GM21717 (cell line): ENCODE results near the gene C10orf53.
"Not testable (repeated sequence)": the region's sequence is repeated elsewhere in the genome, so short reads cannot be mapped to it uniquely, and the experiment has no call there.

Experiments
- ATAC-seq: cut with Tn5 transposase; IDR thresholded peaks from one replicate; pipeline ENCODE4 v1.9.1; 2021; ENCODE audit warnings: mild to moderate bottlenecking, moderate library complexity; ENCODE audit not compliant: unreplicated experiment

C10orf53 gene

DNA sequence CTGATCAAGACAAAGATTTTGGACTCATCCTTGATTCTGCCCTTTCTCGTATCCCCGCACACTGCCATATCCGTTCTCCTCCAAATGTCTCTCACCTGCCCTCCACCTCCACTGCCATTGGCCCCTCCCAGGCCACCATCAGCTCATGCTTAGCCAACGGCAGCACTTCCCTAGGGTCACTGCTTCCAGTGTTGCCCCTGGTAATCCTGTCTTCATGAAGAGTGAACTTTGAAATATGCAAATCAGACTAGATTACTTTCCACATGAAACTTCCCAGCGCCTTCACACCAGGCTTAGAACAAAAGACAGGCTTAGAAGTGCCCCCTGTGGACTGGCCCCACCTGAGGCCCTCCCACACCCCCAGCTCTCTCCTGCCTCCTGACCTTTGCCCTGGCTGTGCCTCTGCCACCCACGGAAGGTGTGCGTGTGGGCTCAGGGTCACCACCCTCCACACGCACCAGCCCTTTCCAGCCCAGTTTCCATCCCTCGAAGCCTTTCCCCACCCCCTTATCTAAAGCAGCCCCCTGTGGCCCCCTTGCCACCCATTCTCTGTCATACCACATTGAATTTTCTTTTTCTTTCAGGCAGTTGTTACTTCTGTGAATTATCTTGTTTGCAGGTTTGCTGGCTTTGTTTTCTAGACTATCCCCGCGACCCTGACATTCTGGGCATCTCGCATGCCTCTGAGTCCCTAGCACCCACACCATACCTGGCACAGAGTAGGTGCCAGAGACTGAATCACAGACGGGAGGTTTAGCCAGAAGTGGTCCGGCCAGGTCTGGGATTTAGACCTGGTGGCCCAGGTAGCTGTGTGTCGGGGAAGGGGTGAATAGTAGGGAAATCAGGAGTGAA is 26.8 kb upstream of the C10orf53 start:
- no peak for ATAC-seq

DNA sequence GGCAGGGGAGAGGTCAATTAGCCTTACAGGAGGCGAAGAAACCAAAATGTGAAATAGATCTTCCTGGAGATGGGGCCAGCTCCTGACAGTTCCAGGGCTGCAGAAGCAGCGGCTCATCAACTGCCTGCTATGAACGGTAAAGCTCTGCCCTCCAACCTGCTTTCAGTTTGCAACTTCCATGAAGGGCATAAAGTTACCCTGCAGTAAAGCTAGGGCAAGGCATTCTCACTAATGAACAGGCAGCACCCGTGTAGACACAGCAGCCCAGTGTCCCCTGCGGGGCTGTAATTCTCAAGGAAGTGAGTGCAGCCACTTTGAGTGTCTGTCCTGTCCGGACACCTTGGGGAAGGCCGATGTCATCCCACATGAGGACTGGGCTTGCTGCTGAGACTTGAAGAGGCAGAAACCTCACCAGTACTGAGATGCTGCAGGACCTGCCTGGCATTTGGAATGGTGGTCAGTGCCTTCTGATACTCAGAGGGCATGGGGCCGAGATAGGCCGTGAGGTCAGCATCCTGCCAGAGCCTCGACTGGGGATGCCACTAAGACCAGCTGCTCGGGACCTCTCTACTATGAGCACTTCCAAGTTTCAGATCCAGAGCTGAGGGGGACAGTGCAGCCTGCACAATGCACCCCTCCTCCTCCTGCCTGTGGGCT is 26.1 kb upstream of the C10orf53 start:
- ATAC-seq: no peak

DNA sequence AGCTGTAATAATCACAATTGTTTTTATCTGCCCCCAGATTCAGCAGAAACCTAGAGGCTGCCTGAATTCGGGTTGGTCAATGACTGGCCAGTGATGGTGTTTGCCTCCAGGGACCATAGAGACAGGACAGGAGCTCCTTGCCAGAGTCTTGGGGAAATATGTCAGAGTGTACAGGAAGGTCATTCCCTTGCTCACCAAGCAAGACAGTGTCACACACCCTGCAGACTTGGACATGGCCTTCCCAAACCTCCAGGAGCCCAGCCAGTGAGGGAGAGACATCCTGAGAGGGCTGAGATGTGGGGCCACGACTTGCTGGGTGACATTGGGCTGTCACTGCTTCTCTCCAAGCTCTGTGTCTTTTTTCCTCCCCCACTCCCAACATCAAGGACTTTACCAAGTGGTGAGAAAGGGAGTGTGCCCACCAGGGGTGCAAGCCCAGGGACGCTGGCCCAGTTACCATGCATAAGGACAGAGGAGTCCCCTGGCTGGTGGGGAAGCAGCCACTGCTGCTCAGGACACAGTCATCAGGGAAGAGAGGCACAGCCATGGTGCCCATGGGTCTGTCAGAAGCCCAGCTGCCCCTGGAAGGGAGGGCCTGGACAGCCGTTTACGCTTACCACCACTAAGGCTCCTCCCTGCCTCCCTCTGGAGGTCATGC is 25.3 kb upstream of the C10orf53 start:
- no peak for ATAC-seq

DNA sequence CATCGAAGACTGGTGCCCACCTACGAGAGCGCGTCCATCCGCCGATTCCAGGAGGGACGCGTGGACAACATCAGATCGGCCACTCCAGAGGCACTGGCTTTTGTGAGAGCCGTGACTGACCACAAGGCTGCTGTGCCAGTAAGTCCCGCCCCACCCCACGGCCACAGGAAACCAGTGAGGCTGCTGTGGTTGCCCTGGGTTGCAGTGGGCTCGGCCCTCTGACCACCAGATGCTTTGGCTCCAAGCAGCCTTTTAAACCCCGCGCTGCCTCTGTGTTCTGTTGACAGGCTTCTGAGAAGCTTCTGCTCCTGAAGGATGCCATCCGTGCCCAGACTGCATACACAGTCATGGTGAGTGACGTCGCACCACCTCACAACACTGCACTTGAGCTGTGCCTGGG is 24.4 kb upstream of the C10orf53 start:
- ATAC-seq: no peak

DNA sequence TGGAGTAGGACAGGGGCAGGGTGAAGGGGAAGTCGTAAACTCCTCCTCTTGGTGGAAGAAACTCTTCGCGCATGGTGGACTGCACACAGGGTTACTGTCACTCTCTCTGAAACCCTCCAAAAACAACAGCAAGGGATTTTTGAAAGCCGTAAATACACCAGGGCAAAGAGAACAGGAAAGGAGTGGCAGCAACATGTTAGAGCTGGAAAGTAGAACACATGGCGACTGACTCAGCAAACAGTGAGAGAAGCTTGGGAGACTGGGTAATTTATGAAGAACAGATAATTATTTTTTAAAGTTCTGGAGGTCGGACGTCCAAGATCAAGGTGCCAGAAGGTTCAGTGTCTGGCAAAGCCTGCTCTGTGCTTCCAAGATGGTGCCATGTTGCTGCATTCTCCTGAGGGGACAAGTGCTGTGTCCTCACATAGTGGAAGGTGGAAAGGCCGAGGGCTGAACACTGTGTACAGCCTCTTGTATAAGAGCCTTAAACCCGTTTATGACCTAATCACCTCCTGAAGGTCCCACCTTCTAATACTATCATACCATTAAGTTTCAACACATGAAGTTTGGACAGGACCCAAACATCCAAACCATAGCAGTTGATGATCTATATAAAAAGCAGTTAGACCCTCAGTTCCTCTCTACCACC is 22.5 kb upstream of the C10orf53 start:
- no peak for ATAC-seq

DNA sequence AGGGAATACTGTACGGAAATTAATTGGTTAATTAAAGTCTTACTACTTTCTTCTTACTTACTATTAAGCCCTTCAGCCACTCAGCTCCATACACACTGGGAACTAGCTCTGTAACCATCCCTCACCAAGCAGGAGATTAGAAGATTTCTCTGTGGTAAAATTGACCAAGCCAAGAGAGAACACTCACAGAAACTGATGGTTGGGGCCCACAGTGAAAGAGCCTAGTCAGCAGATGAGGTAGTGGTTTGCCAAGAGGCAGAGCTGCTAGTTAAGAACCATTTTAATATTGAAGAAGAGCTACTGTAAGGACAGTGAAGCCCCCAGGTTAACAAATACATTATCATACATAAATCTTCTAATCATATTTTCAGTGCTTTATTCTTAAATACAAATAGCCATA is 21.8 kb upstream of the C10orf53 start:
- ATAC-seq: no peak

DNA sequence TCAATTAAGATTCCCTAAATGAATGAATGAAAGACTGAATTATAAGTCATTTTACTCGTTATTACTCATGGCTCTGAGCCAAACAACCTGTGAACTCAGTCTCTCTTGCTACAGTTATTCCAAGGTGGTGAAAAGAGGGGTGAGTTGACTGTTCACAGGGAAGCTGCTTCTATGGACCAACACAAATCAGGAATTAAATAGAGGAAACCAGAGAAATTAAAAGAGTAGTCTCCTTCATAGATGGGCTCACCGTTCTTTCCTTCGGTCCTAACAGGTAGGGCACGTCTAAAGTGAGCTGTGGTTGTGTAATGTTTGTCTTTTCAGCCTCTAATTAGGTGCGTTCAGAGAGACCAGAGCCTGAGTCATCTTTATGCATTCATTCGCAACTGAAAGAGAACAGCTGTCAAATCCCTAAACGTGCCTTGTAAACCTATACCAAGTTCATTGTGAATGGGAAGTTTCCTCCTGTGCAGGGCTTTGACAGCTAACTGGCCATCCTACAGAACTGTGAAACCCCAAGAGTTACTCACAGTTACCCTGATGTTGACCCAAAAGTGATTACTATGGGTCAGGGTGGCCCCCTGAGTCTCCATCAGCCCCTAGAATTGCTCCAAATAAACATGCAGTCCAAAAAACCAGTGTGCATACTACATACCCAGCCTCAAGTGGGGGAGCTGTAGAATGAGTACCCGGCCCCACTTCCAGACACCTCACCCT is 18.2 kb upstream of the C10orf53 start:
- ATAC-seq: no peak

DNA sequence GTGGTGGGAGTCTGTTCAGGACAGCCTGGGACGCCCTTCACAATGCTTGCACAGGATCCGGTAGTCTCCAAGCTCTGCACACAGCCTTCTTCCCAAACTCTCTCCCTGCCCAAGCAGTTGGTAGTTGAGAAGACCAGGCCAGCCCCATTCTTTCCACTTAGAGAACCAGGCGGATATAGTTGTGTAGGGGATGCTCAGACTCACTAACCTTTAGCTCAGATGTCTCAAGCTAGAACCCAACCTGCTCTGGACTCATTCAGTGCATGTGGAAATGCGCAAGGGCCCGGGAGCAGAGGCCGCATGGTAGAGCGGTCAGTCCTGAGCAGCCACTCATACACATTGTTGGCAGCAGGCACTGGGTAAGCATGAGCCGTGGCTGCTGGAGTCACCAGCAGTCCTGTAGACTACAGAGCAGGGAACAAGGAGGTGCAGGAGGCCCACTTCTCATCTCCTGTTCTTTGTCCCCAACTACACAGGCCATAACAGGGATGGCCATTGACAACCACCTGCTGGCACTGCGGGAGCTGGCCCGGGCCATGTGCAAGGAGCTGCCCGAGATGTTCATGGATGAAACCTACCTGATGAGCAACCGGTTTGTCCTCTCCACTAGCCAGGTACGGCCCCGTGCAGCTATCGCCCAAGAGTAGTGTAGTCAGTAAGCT is 17.2 kb upstream of the C10orf53 start:
- ATAC-seq: no peak

DNA sequence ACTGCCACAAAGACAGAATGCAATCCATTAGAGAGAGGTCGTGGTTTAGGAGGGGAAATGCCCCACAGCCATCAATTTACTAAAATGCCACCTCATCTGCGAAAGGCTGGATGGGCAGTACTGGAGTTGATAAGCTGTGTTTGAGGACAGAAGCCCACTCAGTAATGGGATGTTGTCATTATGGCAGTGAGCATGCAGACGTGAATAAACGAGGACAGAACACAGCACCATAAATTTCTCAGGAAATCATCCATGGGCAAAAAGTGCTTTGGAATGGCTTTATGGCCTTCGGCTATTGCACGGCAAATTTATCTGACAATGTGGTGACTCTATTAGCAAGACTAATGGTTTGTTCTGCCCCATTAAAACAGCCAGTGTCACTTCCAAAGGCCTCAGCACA is 15.9 kb upstream of the C10orf53 start:
- no peak for ATAC-seq

DNA sequence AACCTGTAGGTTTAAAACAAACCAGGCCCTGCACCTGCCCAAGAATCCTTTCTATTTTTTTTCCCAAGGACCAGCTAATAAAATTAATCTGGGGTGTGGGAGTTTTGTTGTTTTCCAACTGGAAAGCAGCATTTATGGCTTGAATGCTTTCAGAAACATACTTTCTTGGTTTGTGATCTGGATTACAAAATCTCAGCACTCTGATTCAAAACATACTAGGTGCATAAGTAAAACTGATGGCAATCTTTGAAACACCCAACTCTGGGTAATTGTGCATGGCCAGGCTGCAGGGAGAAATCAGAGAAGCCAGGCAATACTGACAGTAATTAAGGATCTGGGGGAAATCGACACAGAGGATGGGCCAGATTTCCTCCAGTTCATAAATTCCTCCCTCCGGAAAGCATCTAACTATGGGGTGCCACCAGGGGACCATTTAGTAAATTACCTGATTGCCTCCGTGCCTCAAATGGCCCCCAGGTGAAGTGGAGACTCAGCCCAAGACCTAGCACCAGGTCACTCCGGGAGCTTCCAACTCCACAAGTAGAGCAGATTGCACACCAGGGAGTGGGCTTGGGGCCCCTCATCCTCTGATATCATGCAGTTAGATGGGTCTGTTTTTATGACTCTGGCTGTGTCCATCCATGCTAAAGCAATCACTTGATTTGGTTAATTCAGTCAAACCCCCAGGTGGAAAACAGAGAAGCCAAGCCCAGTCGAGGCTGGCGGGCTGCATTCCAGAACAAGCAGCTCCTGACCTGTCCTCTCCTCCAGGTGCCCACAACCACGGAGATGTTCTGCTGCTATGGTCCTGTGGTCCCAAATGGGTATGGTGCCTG is 15.2 kb upstream of the C10orf53 start:
- ATAC-seq: no peak

DNA sequence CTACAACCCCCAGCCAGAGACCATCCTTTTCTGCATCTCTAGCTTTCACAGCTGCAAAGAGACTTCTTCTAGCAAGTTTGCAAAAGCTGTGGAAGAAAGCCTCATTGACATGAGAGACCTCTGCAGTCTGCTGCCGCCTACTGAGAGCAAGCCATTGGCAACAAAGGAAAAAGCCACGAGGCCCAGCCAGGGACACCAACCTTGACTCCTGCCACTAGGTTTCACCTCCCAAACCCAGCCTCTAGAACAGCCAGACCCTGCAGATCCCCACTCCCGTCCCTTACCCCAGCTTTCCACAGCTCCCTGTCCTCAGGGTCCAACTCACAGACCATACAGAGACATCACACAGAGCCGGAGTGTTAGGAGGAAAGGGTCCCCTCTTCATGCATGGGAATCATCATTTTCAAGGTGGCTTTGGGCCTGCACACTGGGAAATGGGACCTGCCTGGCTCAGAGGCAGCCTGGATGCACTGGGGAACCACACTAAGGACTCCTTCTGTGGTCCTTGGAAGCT is 14.6 kb upstream of the C10orf53 start:
- ATAC-seq: no peak

DNA sequence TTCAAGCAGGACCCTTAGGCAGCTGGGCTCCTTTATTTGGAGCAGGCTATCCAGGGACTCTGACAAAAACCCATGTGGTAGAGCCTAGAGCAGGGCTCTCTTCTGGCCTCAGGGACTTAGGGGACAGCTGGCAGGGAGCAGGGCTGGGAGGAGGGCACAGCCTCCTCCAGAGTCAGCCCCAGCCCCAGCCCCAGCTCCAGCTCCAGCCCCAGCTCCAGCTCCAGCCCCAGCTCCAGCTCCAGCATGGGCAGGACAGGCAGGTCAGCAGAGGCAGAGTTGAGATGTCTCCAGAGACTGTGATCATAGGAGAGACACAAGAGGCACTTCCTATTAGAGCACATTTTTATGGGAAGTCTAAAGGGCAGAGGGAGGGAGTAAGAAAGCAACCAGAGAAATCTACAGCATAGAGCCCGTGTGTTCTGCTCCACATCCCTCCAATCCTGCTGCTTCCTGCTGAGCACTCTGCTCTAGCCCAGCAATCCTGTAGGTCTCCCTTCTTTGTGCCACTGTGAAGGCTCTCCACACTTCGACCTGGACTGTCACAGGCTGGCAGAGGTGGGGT is 13.3 kb upstream of the C10orf53 start:
- ATAC-seq: no peak

DNA sequence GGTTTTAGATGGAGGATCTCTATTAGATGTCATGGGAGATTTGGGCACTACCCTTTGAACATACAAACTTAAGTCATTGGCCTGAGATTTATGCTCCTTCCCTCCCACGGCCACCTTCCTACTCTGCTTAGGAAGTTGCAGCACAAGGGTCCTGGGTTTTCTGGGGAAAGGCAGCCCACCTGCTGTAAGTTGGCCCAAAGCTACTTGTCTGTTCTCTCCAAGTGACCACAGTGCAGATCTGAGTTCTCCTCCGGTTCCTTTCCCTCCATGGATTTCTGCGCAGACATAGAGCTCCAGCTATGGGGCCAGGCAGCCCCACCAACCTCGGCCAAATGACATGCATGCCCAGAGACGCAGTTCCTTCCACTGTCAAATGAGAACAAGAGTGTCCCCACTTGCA is 12.8 kb upstream of the C10orf53 start:
- no peak for ATAC-seq

DNA sequence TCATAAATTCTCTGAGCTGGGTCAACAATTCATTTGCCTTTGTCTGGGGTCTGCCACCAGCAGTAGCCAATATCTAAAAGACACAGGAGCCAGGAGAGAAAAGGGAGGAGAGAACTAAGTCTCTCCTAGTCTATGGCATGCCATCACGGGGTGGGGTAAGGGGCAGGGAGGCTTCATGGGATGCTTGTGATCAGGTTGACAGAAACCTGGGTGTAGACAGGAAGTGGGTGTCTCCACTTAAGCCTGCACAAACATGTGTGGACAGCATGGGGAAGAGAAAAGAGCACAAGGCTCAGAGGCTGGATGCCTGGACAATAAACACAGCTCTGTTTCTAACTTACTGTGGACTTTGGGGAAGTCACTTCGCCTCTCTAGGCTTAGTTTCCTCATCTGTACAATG is 11.5 kb upstream of the C10orf53 start:
- no peak for ATAC-seq

DNA sequence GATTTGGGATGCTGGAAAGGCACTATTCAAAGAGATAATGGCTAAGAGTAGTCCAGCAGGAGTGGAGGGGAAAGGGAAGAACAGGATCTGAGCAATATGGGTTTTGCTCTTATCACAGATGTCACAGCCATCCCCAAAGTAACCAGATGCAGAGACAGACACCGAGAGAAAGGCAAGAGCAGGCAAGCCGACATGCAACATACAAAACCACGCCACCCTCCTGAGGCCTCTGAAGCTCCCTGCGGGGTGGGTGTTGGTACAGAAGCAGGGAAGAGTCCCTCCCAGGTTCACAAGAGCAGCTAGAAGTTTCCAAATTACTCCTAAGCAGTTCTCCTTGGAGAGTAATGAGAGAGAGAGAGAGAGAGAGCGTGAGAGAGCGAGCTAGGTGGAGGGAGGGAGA is 10.8 kb upstream of the C10orf53 start:
- ATAC-seq: no peak

DNA sequence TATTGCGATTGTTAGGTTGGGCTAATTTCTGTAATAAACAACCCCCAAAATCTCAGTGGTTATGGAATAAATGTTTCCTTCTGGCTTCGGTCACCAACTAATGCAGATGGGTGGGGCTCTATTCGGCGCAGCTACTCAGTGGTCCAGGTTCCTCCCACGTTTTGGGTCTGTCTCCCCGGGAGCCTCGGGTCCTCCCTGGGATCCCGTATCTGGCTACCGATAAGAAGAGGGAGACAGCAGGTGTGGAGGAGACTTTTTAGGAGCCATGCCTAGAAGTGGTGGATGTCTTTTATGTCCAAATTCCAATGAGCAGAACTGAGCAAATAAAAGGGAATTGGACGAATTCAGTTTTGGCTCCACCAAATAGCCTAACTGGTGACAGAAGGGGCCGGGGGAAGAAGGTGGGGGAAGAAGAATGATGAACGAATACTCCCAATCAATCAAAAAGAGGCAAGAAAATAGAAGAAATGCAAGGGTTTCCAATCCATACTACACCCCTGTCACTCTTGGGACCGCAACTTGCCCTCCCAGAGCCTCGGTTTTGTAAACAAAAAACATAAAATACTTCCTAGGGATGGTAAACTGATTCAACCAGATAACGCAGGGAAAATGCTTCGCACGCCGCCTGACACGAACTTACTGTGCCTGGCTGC is 498 bp upstream of the C10orf53 start:
- no peak for ATAC-seq

DNA sequence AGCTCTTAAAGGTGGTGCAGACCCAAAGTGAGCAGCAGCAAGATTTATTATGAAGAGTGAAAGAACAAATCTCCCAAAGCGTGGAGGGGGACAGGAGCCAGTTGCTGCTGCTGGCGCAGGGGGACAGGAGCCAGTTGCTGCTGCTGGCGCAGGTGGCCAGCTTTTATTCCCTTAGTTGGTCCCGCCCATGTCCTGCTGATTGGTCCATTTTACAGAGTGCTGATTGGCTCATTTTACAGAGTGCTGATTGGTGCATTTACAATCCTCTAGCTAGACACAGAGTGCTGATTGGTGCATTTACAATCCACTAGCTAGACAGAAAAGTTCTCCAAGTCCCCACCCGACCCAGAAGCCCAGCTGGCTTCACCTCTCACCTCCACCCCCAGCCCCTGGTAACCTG is 3.0 kb downstream of the C10orf53 start:
- ATAC-seq: not testable (repeated sequence)

DNA sequence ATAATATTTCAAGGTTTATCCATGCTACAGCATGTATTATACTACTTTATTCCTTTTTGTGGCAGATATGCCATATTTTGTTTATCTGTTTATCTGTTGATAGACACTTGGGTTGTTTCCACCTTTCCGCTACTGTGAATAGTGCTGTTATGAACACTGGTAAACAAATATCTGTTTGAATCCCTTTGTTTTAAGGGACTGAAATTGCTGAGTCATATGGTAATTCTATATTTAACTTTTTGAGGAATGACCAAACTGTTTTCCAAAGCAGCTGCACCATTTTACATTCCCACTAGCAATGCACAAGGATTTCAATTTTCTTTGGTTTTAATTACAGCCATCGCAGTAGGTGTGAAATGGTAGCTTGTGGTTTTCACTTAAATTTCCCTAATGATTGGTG is 3.4 kb downstream of the C10orf53 start:
- no peak for ATAC-seq
